ENCODE results near the gene N4BP2L2.

N4BP2L2 gene

GRCh38 chr13:32497589-32497988, 41.0 kb downstream of the N4BP2L2 start:
- TF ChIP-seq GATA3 (IDR thresholded peaks at IDR 0.05; ENCODE audit: low read depth, low read length) (no peak), GATA2 (IDR thresholded peaks at IDR 0.05; ENCODE audit: low read depth, low read length) (no peak)

- no peak for TF ChIP-seq GATA2 (IDR thresholded peaks at IDR 0.05; ENCODE audit: low read depth, low read length)
- TF ChIP-seq GATA3 (IDR thresholded peaks at IDR 0.05; ENCODE audit: low read depth, low read length) = no peak
Observed at GRCh38 chr13:32496599-32497160, 41.9 kb downstream of the N4BP2L2 start.

GRCh38 chr13:32495841-32496240, 42.8 kb downstream of the N4BP2L2 start:
- TF ChIP-seq GATA2 (IDR thresholded peaks at IDR 0.05; ENCODE audit: low read depth, low read length) = no peak
- TF ChIP-seq GATA3 (IDR thresholded peaks at IDR 0.05; ENCODE audit: low read depth, low read length) = no peak

GRCh38 chr13:32495429-32495828, 43.2 kb downstream of the N4BP2L2 start:
- no peak for TF ChIP-seq GATA2 (IDR thresholded peaks at IDR 0.05; ENCODE audit: low read depth, low read length)
- no peak for TF ChIP-seq GATA3 (IDR thresholded peaks at IDR 0.05; ENCODE audit: low read depth, low read length)

- TF ChIP-seq GATA2 (IDR thresholded peaks at IDR 0.05; ENCODE audit: low read depth, low read length) (no peak), GATA3 (IDR thresholded peaks at IDR 0.05; ENCODE audit: low read depth, low read length) (no peak)
Observed at GRCh38 chr13:32491028-32491427, 47.6 kb downstream of the N4BP2L2 start.

- TF ChIP-seq GATA3 (IDR thresholded peaks at IDR 0.05; ENCODE audit: low read depth, low read length) = no peak
- no peak for TF ChIP-seq GATA2 (IDR thresholded peaks at IDR 0.05; ENCODE audit: low read depth, low read length)
Observed at GRCh38 chr13:32476892-32477291, 61.7 kb downstream of the N4BP2L2 start.

GRCh38 chr13:32476021-32476731, 62.4 kb downstream of the N4BP2L2 start:
- TF ChIP-seq GATA2 (IDR thresholded peaks at IDR 0.05; ENCODE audit: low read depth, low read length) = no peak
- no peak for TF ChIP-seq GATA3 (IDR thresholded peaks at IDR 0.05; ENCODE audit: low read depth, low read length)

GRCh38 chr13:32474999-32475792, 63.4 kb downstream of the N4BP2L2 start:
- TF ChIP-seq GATA3 (IDR thresholded peaks at IDR 0.05; ENCODE audit: low read depth, low read length) (no peak), GATA2 (IDR thresholded peaks at IDR 0.05; ENCODE audit: low read depth, low read length) (no peak)

GRCh38 chr13:32473650-32474049, 64.9 kb downstream of the N4BP2L2 start:
- TF ChIP-seq GATA3 (IDR thresholded peaks at IDR 0.05; ENCODE audit: low read depth, low read length) (no peak), GATA2 (IDR thresholded peaks at IDR 0.05; ENCODE audit: low read depth, low read length) (no peak)

- TF ChIP-seq GATA2 (IDR thresholded peaks at IDR 0.05; ENCODE audit: low read depth, low read length) (no peak), GATA3 (IDR thresholded peaks at IDR 0.05; ENCODE audit: low read depth, low read length) (no peak)
Observed at GRCh38 chr13:32472194-32472621, 66.4 kb downstream of the N4BP2L2 start.

GRCh38 chr13:32471187-32471922, 67.2 kb downstream of the N4BP2L2 start:
- TF ChIP-seq GATA2 (IDR thresholded peaks at IDR 0.05; ENCODE audit: low read depth, low read length) (no peak), GATA3 (IDR thresholded peaks at IDR 0.05; ENCODE audit: low read depth, low read length) (no peak)

GRCh38 chr13:32468502-32469142, 70.0 kb downstream of the N4BP2L2 start:
- TF ChIP-seq GATA2 (IDR thresholded peaks at IDR 0.05; ENCODE audit: low read depth, low read length) (no peak), GATA3 (IDR thresholded peaks at IDR 0.05; ENCODE audit: low read depth, low read length) (no peak)

GRCh38 chr13:32456591-32456990, 82.0 kb downstream of the N4BP2L2 start:
- no peak for TF ChIP-seq GATA3 (IDR thresholded peaks at IDR 0.05; ENCODE audit: low read depth, low read length)
- TF ChIP-seq GATA2 (IDR thresholded peaks at IDR 0.05; ENCODE audit: low read depth, low read length) = no peak

- TF ChIP-seq GATA3 (IDR thresholded peaks at IDR 0.05; ENCODE audit: low read depth, low read length) = no peak
- no peak for TF ChIP-seq GATA2 (IDR thresholded peaks at IDR 0.05; ENCODE audit: low read depth, low read length)
Observed at GRCh38 chr13:32455594-32455903, 83.0 kb downstream of the N4BP2L2 start.

Measured in SH-SY5Y (cell line).